ENCODE data around the gene SUMO2. TPM values are rescaled to one million over a fixed set of nuclear protein-coding genes. Genes with fewer than 3 reads are reported as not detected.

The SUMO2 gene
- polyA plus RNA-seq, 1 donor (not counting 4 experiments of a cell fraction or from before 2014, with no cell fraction given): 393 TPM

DNA sequence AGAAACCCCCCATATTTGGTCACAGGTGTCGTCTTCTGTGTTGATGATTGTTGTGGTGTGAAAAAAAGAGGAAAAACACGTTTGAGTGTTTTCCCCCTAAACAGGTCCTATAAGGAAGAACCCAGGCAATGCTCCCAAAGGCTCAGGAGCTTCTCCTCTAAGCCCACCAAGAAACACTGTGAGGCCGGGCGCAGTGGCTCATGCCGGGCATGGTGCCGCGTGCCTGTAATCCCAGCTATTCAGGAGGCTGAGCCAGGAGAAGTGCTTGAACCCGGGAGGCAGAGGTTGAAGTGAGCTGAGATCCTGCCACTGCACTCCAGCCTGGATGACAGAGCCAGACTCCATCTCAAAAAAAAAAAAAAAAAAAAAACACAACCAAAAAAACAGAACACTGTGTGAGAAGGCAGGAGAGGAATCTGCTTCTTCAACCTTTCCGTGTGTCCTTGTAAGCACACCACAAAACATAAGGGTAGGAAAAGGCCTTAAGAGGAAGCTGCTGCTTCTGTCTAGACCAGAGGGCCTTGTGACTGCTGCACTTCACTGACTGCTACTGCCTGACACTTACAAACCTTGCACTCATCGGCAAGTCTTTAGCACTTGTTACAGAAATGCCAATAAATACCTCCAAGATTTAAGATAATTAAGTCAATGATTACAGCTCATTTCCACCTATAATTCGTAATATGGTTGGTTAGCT, 37.8 kb downstream of the SUMO2 start:
- Histone ChIP-seq H2AFZ (ENCODE audit: control insufficient read depth, low read length) (no peak overlapping the region), H3K4me3 (ENCODE audit: control insufficient read depth in 2 of 3, extremely low read depth in 1 of 3, insufficient read depth in 2 of 3, low read depth in 1 of 3, low read length in 3 of 3) (no peak overlapping the region), H3K27me3 (ENCODE audit: control insufficient read depth, extremely low read depth, insufficient read depth, low read length) (no peaks in the 10 kb centered on the region), H3K79me2 (ENCODE audit: control insufficient read depth, insufficient read depth, low read length) (peaks cover 48% of the 10 kb centered on the region), H3K9me3 (ENCODE audit: control insufficient read depth, low read depth, low read length) (no peaks in the 10 kb centered on the region), H3K27ac (ENCODE audit: control insufficient read depth, insufficient read depth, low read length) (no peak overlapping the region), H3K9me1 (ENCODE audit: control insufficient read depth, extremely low read depth, insufficient read depth, low read length) (no peaks in the 10 kb centered on the region), H4K20me1 (ENCODE audit: control insufficient read depth, extremely low read depth, insufficient read depth, low read length) (peaks cover 7% of the 10 kb centered on the region), H3K9ac (ENCODE audit: control insufficient read depth, extremely low read depth, insufficient read depth, low read length) (no peak overlapping the region), H3K4me2 (ENCODE audit: control insufficient read depth, extremely low read depth, insufficient read depth, low read depth, low read length) (no peak overlapping the region), H3K36me3 (ENCODE audit: control insufficient read depth in 2 of 2, extremely low read depth in 1 of 2, insufficient read depth in 2 of 2, low read length in 2 of 2) (peaks cover 45 to 69% of the 10 kb centered on the region in 2 experiments), H3K4me1 (ENCODE audit: control insufficient read depth, extremely low read depth, insufficient read depth, low read length) (no peaks in the 10 kb centered on the region)
- no peak for DNase-seq (ENCODE audit: low read depth, low spot score)
- no peak for FAIRE-seq
- TF ChIP-seq, protein P1, sequence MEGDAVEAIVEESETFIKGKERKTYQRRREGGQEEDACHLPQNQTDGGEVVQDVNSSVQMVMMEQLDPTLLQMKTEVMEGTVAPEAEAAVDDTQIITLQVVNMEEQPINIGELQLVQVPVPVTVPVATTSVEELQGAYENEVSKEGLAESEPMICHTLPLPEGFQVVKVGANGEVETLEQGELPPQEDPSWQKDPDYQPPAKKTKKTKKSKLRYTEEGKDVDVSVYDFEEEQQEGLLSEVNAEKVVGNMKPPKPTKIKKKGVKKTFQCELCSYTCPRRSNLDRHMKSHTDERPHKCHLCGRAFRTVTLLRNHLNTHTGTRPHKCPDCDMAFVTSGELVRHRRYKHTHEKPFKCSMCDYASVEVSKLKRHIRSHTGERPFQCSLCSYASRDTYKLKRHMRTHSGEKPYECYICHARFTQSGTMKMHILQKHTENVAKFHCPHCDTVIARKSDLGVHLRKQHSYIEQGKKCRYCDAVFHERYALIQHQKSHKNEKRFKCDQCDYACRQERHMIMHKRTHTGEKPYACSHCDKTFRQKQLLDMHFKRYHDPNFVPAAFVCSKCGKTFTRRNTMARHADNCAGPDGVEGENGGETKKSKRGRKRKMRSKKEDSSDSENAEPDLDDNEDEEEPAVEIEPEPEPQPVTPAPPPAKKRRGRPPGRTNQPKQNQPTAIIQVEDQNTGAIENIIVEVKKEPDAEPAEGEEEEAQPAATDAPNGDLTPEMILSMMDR (optimal IDR thresholded peaks at IDR 0.05 in 1 of 3, IDR thresholded peaks at IDR 0.05 in 1 of 3, conservative IDR thresholded peaks at IDR 0.05 in 1 of 3; ENCODE audit: extremely low read depth in 1 of 3, insufficient read depth in 2 of 3, low read length in 3 of 3): no peak
- TF ChIP-seq EZH2 (IDR thresholded peaks at IDR 0.05; ENCODE audit: low read length): no peak
- dilution Hi-C loops (cut with MboI; ENCODE audit: extremely low pct_ligation_motif_present, low sequenced_read_pairs): no loop called here

DNA sequence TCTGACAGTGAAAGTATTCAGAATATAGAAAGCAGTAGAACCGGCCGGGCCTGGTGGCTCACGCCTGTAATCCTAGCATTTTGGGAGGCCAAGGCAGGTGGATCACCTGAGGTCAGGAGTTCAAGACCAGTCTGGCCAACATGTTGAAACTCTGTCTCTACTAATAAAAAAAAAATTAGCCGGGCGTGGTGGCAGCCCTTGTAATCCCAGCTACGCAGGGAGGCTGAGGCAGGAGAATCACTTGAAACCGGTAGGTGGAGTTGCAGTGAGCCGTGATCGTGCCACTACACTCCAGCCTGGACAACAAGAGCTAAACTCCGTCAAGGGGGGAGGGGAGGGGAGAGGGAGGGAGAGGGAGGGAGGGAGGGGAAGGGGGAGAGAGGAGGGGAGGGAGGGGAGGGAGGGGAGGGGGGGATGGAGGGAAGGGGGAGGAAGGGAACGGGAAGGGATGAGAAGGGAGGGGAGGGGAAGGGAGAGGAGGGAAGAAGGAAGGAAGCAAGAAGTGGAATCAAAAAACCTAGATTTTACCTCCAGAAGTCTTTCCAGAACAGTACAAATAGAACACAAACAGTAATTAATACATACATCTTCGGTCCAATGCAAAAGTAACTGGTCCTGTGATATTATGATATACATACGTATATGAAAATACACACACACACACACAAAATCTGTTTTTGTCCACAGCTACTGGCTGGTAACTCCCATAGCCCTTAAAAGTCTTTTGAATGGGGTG, 40.4 kb downstream of the SUMO2 start:
- no peaks in the 10 kb centered on the region for H3K9me1 ChIP-seq (ENCODE audit: control insufficient read depth, extremely low read depth, insufficient read depth, low read length)
- H3K9ac ChIP-seq (ENCODE audit: control insufficient read depth, extremely low read depth, insufficient read depth, low read length): no peak overlapping the region
- H3K4me3 ChIP-seq (ENCODE audit: control insufficient read depth in 2 of 3, extremely low read depth in 1 of 3, insufficient read depth in 2 of 3, low read depth in 1 of 3, low read length in 3 of 3): no peak overlapping the region
- dilution Hi-C loops (cut with MboI; ENCODE audit: extremely low pct_ligation_motif_present, low sequenced_read_pairs): no loop called here
- H3K79me2 ChIP-seq (ENCODE audit: control insufficient read depth, insufficient read depth, low read length): peaks cover 24% of the 10 kb centered on the region
- no peaks in the 10 kb centered on the region for H3K27me3 ChIP-seq (ENCODE audit: control insufficient read depth, extremely low read depth, insufficient read depth, low read length)
- H3K4me1 ChIP-seq (ENCODE audit: control insufficient read depth, extremely low read depth, insufficient read depth, low read length): no peaks in the 10 kb centered on the region
- H2AFZ ChIP-seq (ENCODE audit: control insufficient read depth, low read length): no peak overlapping the region
- H3K4me2 ChIP-seq (ENCODE audit: control insufficient read depth, extremely low read depth, insufficient read depth, low read depth, low read length): no peak overlapping the region
- peaks cover 47 to 62% of the 10 kb centered on the region in 2 experiments for H3K36me3 ChIP-seq (ENCODE audit: control insufficient read depth in 2 of 2, extremely low read depth in 1 of 2, insufficient read depth in 2 of 2, low read length in 2 of 2)
- FAIRE-seq: no peak
- TF ChIP-seq, protein P1 (optimal IDR thresholded peaks at IDR 0.05 in 1 of 3, IDR thresholded peaks at IDR 0.05 in 1 of 3, conservative IDR thresholded peaks at IDR 0.05 in 1 of 3; ENCODE audit: extremely low read depth in 1 of 3, insufficient read depth in 2 of 3, low read length in 3 of 3): no peak
- TF ChIP-seq EZH2 (IDR thresholded peaks at IDR 0.05; ENCODE audit: low read length): no peak
- no peaks in the 10 kb centered on the region for H3K9me3 ChIP-seq (ENCODE audit: control insufficient read depth, low read depth, low read length)
- DNase-seq (ENCODE audit: low read depth, low spot score): no peak
- no peak overlapping the region for H3K27ac ChIP-seq (ENCODE audit: control insufficient read depth, insufficient read depth, low read length)
- peaks cover 2% of the 10 kb centered on the region for H4K20me1 ChIP-seq (ENCODE audit: control insufficient read depth, extremely low read depth, insufficient read depth, low read length)
